Smooth muscle cell (in vitro differentiated cells): Measurements from ENCODE around the gene TNK1. TPM values are rescaled to one million over a fixed set of nuclear protein-coding genes. Genes with fewer than 3 reads are reported as not detected.

Source experiments
- DNase-seq: peaks from one replicate; lab custom pipeline; 2025; ENCODE audit not compliant: unreplicated experiment; lab: John Stamatoyannopoulos, UW
- H2AFZ ChIP-seq: fragments of 200-600 bp; sonication (generic); 2 replicates; pipeline ENCODE4 v1.6.0; 2016; ENCODE audit warnings: antibody characterized with exemption, low read depth, mild to moderate bottlenecking
- H3F3A ChIP-seq: fragments of 200-600 bp; sonication (generic); 2 replicates; pipeline ENCODE4 v1.6.0; 2017; ENCODE audit warnings: antibody characterized with exemption, low read depth
- H3K27ac ChIP-seq: fragments of 200-600 bp; sonication (generic); 2 replicates; pipeline ENCODE4 v1.5.1; 2016; ENCODE audit warnings: low read depth, mild to moderate bottlenecking
- H3K27me3 ChIP-seq: fragments of 200-600 bp; sonication (generic); 2 replicates; pipeline ENCODE4 v1.6.1; 2016; ENCODE audit warnings: low read depth, mild to moderate bottlenecking
- H3K36me3 ChIP-seq: fragments of 200-600 bp; sonication (generic); 2 replicates; pipeline ENCODE4 v1.5.1; 2016; ENCODE audit warnings: low read depth
- H3K4me1 ChIP-seq: fragments of 200-600 bp; sonication (generic); 2 replicates; pipeline ENCODE4 v1.5.1; 2016; ENCODE audit warnings: low read depth
- H3K4me2 ChIP-seq: fragments of 200-600 bp; sonication (generic); 2 replicates; pipeline ENCODE4 v1.6.0; 2016; ENCODE audit warnings: mild to moderate bottlenecking
- H3K4me3 ChIP-seq: fragments of 200-600 bp; sonication (generic); 2 replicates; pipeline ENCODE4 v1.5.1; 2016; ENCODE audit warnings: mild to moderate bottlenecking
- H3K79me2 ChIP-seq: fragments of 200-600 bp; sonication (generic); 2 replicates; pipeline ENCODE4 v1.6.0; 2016; ENCODE audit warnings: low read depth, mild to moderate bottlenecking
- H3K9ac ChIP-seq: fragments of 200-600 bp; sonication (generic); 2 replicates; pipeline ENCODE4 v1.6.0; 2016; ENCODE audit warnings: low read depth
- H3K9me3 ChIP-seq: fragments of 200-600 bp; sonication (generic); replicated peaks from 2 replicates; pipeline ENCODE4 v1.5.1; 2016; ENCODE audit warnings: low read depth
- H4K20me1 ChIP-seq: fragments of 200-600 bp; sonication (generic); 2 replicates; pipeline ENCODE4 v1.6.0; 2016; ENCODE audit warnings: low read depth
- WGBS: methylation state at CpG from one replicate; pipeline ENCODE4 v1.1.7; 2016; ENCODE audit warnings: low lambda C conversion rate; 5-methylcytosine and 5-hydroxymethylcytosine counted together
- polyA plus RNA-seq: library from polyadenylated mRNA; unstranded; fragments of >200 nt; fragmentation: Nextera tagmentation; extraction: Ambion mirVana; gene quantifications from 2 replicates; pipeline ENCODE4 v1.2.1, GENCODE V29; 2016
- total RNA-seq: library from RNA; depleted of rRNA; stranded (reverse); fragments of >200 nt; gene quantifications from 2 replicates; pipeline ENCODE4 v1.2.3, GENCODE V29; 2014
- TF ChIP-seq, protein P1 (sequence below): fragments of 200-600 bp; sonication (generic); IDR thresholded peaks from 2 replicates; pipeline ENCODE4 v1.5.1; 2017; ENCODE audit warnings: borderline replicate concordance, mild to moderate bottlenecking, antibody characterized with exemption; ENCODE audit not compliant: insufficient read depth, poor library complexity, severe bottlenecking

The TNK1 gene
- total and polyA plus RNA-seq, 2 experiments from 2014 or later, result 3.6 to 6.3 TPM

DNA sequence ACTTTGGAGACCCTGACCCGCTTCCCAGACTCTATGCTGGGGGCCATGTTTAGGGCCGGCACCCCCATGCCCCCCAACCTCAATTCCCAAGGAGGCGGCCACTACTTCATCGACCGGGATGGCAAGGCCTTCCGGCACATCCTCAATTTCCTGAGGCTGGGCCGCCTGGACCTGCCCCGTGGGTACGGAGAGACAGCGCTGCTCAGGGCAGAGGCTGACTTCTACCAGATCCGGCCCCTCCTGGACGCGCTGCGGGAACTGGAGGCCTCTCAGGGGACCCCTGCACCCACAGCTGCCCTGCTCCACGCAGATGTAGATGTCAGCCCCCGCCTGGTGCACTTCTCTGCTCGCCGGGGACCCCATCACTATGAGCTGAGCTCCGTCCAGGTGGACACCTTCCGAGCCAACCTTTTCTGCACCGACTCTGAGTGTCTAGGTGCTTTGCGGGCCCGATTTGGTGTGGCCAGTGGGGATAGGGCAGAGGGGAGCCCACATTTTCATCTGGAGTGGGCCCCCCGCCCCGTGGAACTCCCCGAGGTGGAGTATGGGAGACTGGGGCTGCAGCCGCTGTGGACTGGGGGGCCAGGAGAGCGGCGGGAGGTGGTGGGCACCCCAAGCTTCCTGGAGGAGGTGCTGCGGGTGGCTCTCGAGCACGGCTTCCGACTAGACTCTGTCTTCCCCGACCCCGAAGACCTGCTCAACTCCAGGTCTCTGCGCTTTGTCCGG is 27.8 kb upstream of the TNK1 start:
- TF ChIP-seq, protein P1, sequence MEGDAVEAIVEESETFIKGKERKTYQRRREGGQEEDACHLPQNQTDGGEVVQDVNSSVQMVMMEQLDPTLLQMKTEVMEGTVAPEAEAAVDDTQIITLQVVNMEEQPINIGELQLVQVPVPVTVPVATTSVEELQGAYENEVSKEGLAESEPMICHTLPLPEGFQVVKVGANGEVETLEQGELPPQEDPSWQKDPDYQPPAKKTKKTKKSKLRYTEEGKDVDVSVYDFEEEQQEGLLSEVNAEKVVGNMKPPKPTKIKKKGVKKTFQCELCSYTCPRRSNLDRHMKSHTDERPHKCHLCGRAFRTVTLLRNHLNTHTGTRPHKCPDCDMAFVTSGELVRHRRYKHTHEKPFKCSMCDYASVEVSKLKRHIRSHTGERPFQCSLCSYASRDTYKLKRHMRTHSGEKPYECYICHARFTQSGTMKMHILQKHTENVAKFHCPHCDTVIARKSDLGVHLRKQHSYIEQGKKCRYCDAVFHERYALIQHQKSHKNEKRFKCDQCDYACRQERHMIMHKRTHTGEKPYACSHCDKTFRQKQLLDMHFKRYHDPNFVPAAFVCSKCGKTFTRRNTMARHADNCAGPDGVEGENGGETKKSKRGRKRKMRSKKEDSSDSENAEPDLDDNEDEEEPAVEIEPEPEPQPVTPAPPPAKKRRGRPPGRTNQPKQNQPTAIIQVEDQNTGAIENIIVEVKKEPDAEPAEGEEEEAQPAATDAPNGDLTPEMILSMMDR, result no peak
- H2AFZ ChIP-seq, result no peak overlapping the region
- peak overlapping the region; percentile 97 for H3K4me2 ChIP-seq
- peak overlapping the region; percentile 100 for H3K27ac ChIP-seq
- H3K9ac ChIP-seq, result peak overlapping the region; percentile 99
- peaks cover 22% of the 10 kb centered on the region for H4K20me1 ChIP-seq
- no peaks in the 10 kb centered on the region for H3K9me3 ChIP-seq
- H3K4me3 ChIP-seq, result peak overlapping the region; percentile 89
- peaks cover 32% of the 10 kb centered on the region for H3K79me2 ChIP-seq
- peaks cover 35% of the 10 kb centered on the region for H3F3A ChIP-seq
- 91% methylated on average over 37 of the region's 37 CpGs for WGBS
- no peaks in the 10 kb centered on the region for H3K27me3 ChIP-seq
- H3K36me3 ChIP-seq, result no peaks in the 10 kb centered on the region
- DNase-seq, result no peak
- peaks cover 35% of the 10 kb centered on the region for H3K4me1 ChIP-seq

DNA sequence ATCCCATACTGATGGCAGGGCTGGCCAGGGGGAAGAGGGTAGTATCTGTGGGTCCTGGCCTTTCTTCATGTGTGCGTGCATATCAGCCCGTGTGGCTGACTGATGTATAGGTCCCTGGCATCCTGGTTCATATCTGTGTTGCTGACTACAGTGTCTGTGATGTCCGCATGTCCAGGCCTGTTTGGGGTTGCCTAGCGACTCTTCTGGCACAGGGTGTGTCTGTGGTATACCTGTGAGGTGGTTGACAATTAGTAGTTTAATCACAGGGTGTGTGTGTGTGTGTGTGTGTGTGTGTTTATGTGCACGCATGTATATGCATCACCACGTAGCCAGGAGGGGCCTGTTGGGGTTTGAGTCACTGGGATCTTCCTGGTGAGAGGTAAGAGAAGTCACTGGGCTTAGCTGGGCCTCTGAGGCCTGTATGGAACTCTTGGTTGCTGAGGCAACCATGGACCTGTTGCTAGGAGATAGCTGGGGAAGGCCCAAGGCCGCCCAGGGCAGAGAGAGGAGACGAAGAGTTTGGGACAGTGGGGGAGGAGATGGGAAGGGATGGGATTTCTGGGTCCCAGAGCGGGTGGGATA is 26.5 kb upstream of the TNK1 start:
- Histone ChIP-seq H3K9me3 (no peaks in the 10 kb centered on the region), H3K27me3 (no peaks in the 10 kb centered on the region), H3K79me2 (peaks cover 28% of the 10 kb centered on the region), H3K4me1 (peaks cover 31% of the 10 kb centered on the region), H3F3A (peaks cover 32% of the 10 kb centered on the region), H3K4me3 (peak overlapping the region; percentile 89), H3K36me3 (no peaks in the 10 kb centered on the region), H2AFZ (no peak overlapping the region), H3K9ac (peak overlapping the region; percentile 99), H3K4me2 (peak overlapping the region; percentile 97), H3K27ac (peak overlapping the region; percentile 100), H4K20me1 (peaks cover 14% of the 10 kb centered on the region)
- 57% methylated on average over 9 of the region's 9 CpGs for WGBS
- TF ChIP-seq, protein P1, result no peak
- DNase-seq, result no peak

DNA sequence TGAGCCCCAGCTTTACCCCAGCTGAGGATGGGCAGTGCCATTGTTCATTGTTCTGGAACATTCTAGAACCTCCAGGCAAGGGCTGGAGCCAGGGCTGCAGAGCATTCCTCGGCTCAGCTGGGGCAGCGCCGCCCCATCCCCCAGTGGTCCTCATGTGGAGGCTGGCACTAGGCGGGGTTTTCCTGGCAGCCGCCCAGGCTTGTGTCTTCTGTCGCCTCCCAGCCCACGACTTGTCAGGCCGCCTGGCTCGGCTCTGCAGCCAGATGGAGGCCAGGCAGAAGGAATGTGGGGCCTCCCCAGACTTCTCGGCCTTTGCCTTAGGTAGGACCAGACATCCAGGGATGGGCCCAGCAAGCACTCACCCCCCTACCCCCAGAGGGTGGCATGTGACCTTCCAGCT is 25.8 kb upstream of the TNK1 start, which contains the start of gene TMEM95:
TMEM95 (plus strand) TSS at position 104 of the 400 bp plus-strand sequence; CDS start at position 153, 49 bp downstream.
- H2AFZ ChIP-seq, result no peak within 1 kb of the TSS
- WGBS, result 18% methylated on average over 10 of the region's 10 CpGs
- H3K4me1 ChIP-seq, result peaks cover 24% of the 10 kb centered on the region
- H3K4me3 ChIP-seq, result peak within 1 kb of the TSS; percentile 89
- H3K4me2 ChIP-seq, result peak within 1 kb of the TSS; percentile 97
- H3K27ac ChIP-seq, result peak within 1 kb of the TSS; percentile 100
- peak within 1 kb of the TSS; percentile 99 for H3K9ac ChIP-seq
- no peaks in the 10 kb centered on the region for H3K27me3 ChIP-seq
- H4K20me1 ChIP-seq, result peaks cover 14% of the 10 kb centered on the region
- peak; percentile 35 for DNase-seq
- TF ChIP-seq, protein P1, result no peak
- H3K79me2 ChIP-seq, result peaks cover 28% of the 10 kb centered on the region
- H3F3A ChIP-seq, result peaks cover 32% of the 10 kb centered on the region
- no peaks in the 10 kb centered on the region for H3K36me3 ChIP-seq
- H3K9me3 ChIP-seq, result no peaks in the 10 kb centered on the region
